NOMO-1 treated with dmso at 0.1 percent for 144 hours (cell line): Measurements from ENCODE around the gene CHD9NB.

Experiments
- DNase-seq: peaks from one replicate; lab custom pipeline; 2025; ENCODE audit not compliant: unreplicated experiment; lab: John Stamatoyannopoulos, UW

The CHD9NB gene

GRCh38 chr16:53052519-53053501, at the start of gene CHD9NB:
CHD9NB (minus strand) TSS chr16:53052897; CDS start chr16:53044158, 8,739 bp downstream.
- peak; percentile 52 for DNase-seq

GRCh38 chr16:53100889-53101288, 48.2 kb upstream of the CHD9NB start:
- DNase-seq = no peak

- no peak for DNase-seq
Observed at GRCh38 chr16:53100131-53100748, 47.5 kb upstream of the CHD9NB start.

- DNase-seq = peak; percentile 53
Observed at GRCh38 chr16:53099318-53100130, 46.8 kb upstream of the CHD9NB start.

GRCh38 chr16:53098526-53099317, 46.0 kb upstream of the CHD9NB start:
- peak; percentile 79 for DNase-seq

GRCh38 chr16:53097190-53097589, 44.5 kb upstream of the CHD9NB start:
- no peak for DNase-seq

- peak; percentile 37 for DNase-seq
Observed at GRCh38 chr16:53094013-53094630, 41.4 kb upstream of the CHD9NB start.

- DNase-seq = no peak
Observed at GRCh38 chr16:53093162-53093744, 40.6 kb upstream of the CHD9NB start.

- DNase-seq = no peak
Observed at GRCh38 chr16:53092284-53092683, 39.6 kb upstream of the CHD9NB start.

- DNase-seq = peak; percentile 61
Observed at GRCh38 chr16:53091466-53092211, 38.9 kb upstream of the CHD9NB start.

- peak; percentile 43 for DNase-seq
Observed at GRCh38 chr16:53090591-53091411, 38.1 kb upstream of the CHD9NB start.

GRCh38 chr16:53090286-53090590, 37.5 kb upstream of the CHD9NB start:
- no peak for DNase-seq

GRCh38 chr16:53089434-53090285, 37.0 kb upstream of the CHD9NB start:
- no peak for DNase-seq

GRCh38 chr16:53087101-53087500, 34.4 kb upstream of the CHD9NB start:
- no peak for DNase-seq

- no peak for DNase-seq
Observed at GRCh38 chr16:53085931-53086421, 33.3 kb upstream of the CHD9NB start.

GRCh38 chr16:53085369-53085843, 32.7 kb upstream of the CHD9NB start:
- DNase-seq = no peak

- DNase-seq = no peak
Observed at GRCh38 chr16:53084746-53085334, 32.1 kb upstream of the CHD9NB start.
